Parathyroid adenoma (tissue), 2 donors: ENCODE data around the gene RNF126.

Experiments
- H2AFZ ChIP-seq: fragments of 300-600 bp; sonication (generic); one replicate; pipeline ENCODE4 v1.7.0; 2017; ENCODE audit warnings: antibody characterized with exemption, mild to moderate bottlenecking
- H3K27ac ChIP-seq: fragments of 300-600 bp; sonication (generic); one replicate; pipeline ENCODE4 v1.7.0; 2017
- H3K27me3 ChIP-seq: fragments of 300-600 bp; sonication (generic); one replicate; pipeline ENCODE4 v1.7.0; 2017; ENCODE audit warnings: low read length; ENCODE audit not compliant: control insufficient read depth, insufficient read depth
- H3K36me3 ChIP-seq: fragments of 300-600 bp; sonication (generic); one replicate; pipeline ENCODE4 v1.7.0; 2017; ENCODE audit warnings: low read length; ENCODE audit not compliant: control insufficient read depth, insufficient read depth
- H3K4me1 ChIP-seq: fragments of 300-600 bp; sonication (generic); one replicate; pipeline ENCODE4 v1.7.0; 2017; ENCODE audit warnings: control low read depth
- H3K4me2 ChIP-seq: fragments of 300-600 bp; sonication (generic); one replicate; pipeline ENCODE4 v1.7.0; 2017; ENCODE audit warnings: low read length
- H3K4me3 ChIP-seq: fragments of 300-600 bp; sonication (generic); one replicate; pipeline ENCODE4 v1.7.0; 2017; ENCODE audit warnings: low read depth, low read length
- H3K79me2 ChIP-seq: fragments of 300-600 bp; sonication (generic); one replicate; pipeline ENCODE4 v1.7.0; 2017; ENCODE audit warnings: control low read depth
- H3K9ac ChIP-seq: fragments of 300-600 bp; sonication (generic); one replicate; pipeline ENCODE4 v1.7.0; 2017; ENCODE audit warnings: mild to moderate bottlenecking
- H3K9me3 ChIP-seq: fragments of 300-600 bp; sonication (generic); one replicate; pipeline ENCODE4 v1.7.0; 2017; ENCODE audit warnings: low read length; ENCODE audit not compliant: control insufficient read depth
- CTCF ChIP-seq: fragments of 300-600 bp; sonication (generic); IDR thresholded peaks from one replicate; pipeline ENCODE4 v1.7.0; 2017; ENCODE audit warnings: antibody characterized with exemption, mild to moderate bottlenecking
- donor health status: primary hyperparathyroidism.

The RNF126 gene

GRCh38 chr19:658059-658839 is 4.8 kb downstream of the RNF126 start:
- peaks cover 70% of the 10 kb centered on the region for H3K79me2 ChIP-seq

GRCh38 chr19:657611-658010 is 5.4 kb downstream of the RNF126 start:
- H3K79me2 ChIP-seq = peaks cover 74% of the 10 kb centered on the region
- H3K27me3 ChIP-seq = no peaks in the 10 kb centered on the region
- H3K9me3 ChIP-seq = no peaks in the 10 kb centered on the region
- TF ChIP-seq CTCF = no peak
- no peak overlapping the region for H3K4me2 ChIP-seq
- H2AFZ ChIP-seq = no peak overlapping the region
- H3K4me3 ChIP-seq = no peak overlapping the region
- no peaks in the 10 kb centered on the region for H3K36me3 ChIP-seq
- peaks cover 5% of the 10 kb centered on the region for H3K4me1 ChIP-seq
- no peak overlapping the region for H3K27ac ChIP-seq
- no peak overlapping the region for H3K9ac ChIP-seq

More at GRCh38 chr19:658059-658839, 4.8 kb downstream of the RNF126 start:
- Histone ChIP-seq H3K9me3 (no peaks in the 10 kb centered on the region), H3K27ac (no peak overlapping the region), H3K4me1 (peaks cover 5% of the 10 kb centered on the region), H3K4me2 (no peak overlapping the region), H3K9ac (no peak overlapping the region), H3K36me3 (no peaks in the 10 kb centered on the region), H3K4me3 (no peak overlapping the region), H2AFZ (no peak overlapping the region), H3K27me3 (no peaks in the 10 kb centered on the region)
- no peak for TF ChIP-seq CTCF

GRCh38 chr19:656751-657559 is 6.1 kb downstream of the RNF126 start:
- peaks cover 71% of the 10 kb centered on the region for H3K79me2 ChIP-seq
- no peak overlapping the region for H3K9ac ChIP-seq
- no peak overlapping the region for H3K4me2 ChIP-seq
- H3K9me3 ChIP-seq = no peaks in the 10 kb centered on the region
- no peak overlapping the region for H2AFZ ChIP-seq
- H3K36me3 ChIP-seq = no peaks in the 10 kb centered on the region
- no peak overlapping the region for H3K4me3 ChIP-seq
- no peak for TF ChIP-seq CTCF
- no peak overlapping the region for H3K27ac ChIP-seq
- no peaks in the 10 kb centered on the region for H3K27me3 ChIP-seq
- H3K4me1 ChIP-seq = peaks cover 5% of the 10 kb centered on the region

GRCh38 chr19:655691-656090 is 7.3 kb downstream of the RNF126 start:
- H3K4me1 ChIP-seq = no peaks in the 10 kb centered on the region
- no peak for TF ChIP-seq CTCF

More at GRCh38 chr19:655691-656090, 7.3 kb downstream of the RNF126 start:
- H3K36me3 ChIP-seq = no peaks in the 10 kb centered on the region
- no peak overlapping the region for H3K9ac ChIP-seq
- H3K4me2 ChIP-seq = no peak overlapping the region
- no peak overlapping the region for H3K4me3 ChIP-seq
- peaks cover 60% of the 10 kb centered on the region for H3K79me2 ChIP-seq
- no peak overlapping the region for H2AFZ ChIP-seq
- no peaks in the 10 kb centered on the region for H3K9me3 ChIP-seq
- no peaks in the 10 kb centered on the region for H3K27me3 ChIP-seq
- no peak overlapping the region for H3K27ac ChIP-seq
